Epidermal melanocyte (primary cell): ENCODE results near the gene PTPRD.
"Not testable (repeated sequence)": the region's sequence is repeated elsewhere in the genome, so short reads cannot be mapped to it uniquely, and the experiment has no call there.

Experiments
- DNase-seq: peaks from one replicate; pipeline ENCODE4 v3.0.0; 2011; ENCODE audit warnings: low spot score; ENCODE audit not compliant: insufficient read length

The PTPRD gene

GRCh38 chr9:9186086-9186485 lies 1426.7 kb downstream of the PTPRD start:
- no peak for DNase-seq

GRCh38 chr9:9182431-9182830 lies 1430.4 kb downstream of the PTPRD start:
- DNase-seq, result no peak

- no peak for DNase-seq
Measured at GRCh38 chr9:9177081-9177480, 1435.7 kb downstream of the PTPRD start.

GRCh38 chr9:9174358-9174757 lies 1438.4 kb downstream of the PTPRD start:
- no peak for DNase-seq

GRCh38 chr9:9173264-9173663 lies 1439.5 kb downstream of the PTPRD start:
- no peak for DNase-seq

GRCh38 chr9:9170439-9171134 lies 1442.2 kb downstream of the PTPRD start:
- DNase-seq, result no peak

- no peak for DNase-seq
Measured at GRCh38 chr9:9142001-9142400, 1470.8 kb downstream of the PTPRD start.

GRCh38 chr9:9133526-9133925 lies 1479.3 kb downstream of the PTPRD start:
- DNase-seq, result no peak

GRCh38 chr9:9124616-9125015 lies 1488.2 kb downstream of the PTPRD start:
- no peak for DNase-seq

- DNase-seq, result no peak
Measured at GRCh38 chr9:9122230-9122875, 1490.4 kb downstream of the PTPRD start.

GRCh38 chr9:9117866-9118265 lies 1494.9 kb downstream of the PTPRD start:
- no peak for DNase-seq

GRCh38 chr9:9112001-9112720 lies 1500.6 kb downstream of the PTPRD start:
- no peak for DNase-seq

GRCh38 chr9:9108641-9109040 lies 1504.2 kb downstream of the PTPRD start:
- DNase-seq, result no peak

- no peak for DNase-seq
Measured at GRCh38 chr9:9102295-9102694, 1510.5 kb downstream of the PTPRD start.

GRCh38 chr9:9100070-9100469 lies 1512.7 kb downstream of the PTPRD start:
- no peak for DNase-seq

GRCh38 chr9:9099646-9100045 lies 1513.2 kb downstream of the PTPRD start:
- no peak for DNase-seq

- not testable (repeated sequence) for DNase-seq
Measured at GRCh38 chr9:9097254-9097653, 1515.5 kb downstream of the PTPRD start.

- DNase-seq, result no peak
Measured at GRCh38 chr9:9091387-9091786, 1521.4 kb downstream of the PTPRD start.

- DNase-seq, result no peak
Measured at GRCh38 chr9:9079473-9079872, 1533.3 kb downstream of the PTPRD start.

GRCh38 chr9:9078301-9078700 lies 1534.5 kb downstream of the PTPRD start:
- no peak for DNase-seq

GRCh38 chr9:9061627-9062026 lies 1551.2 kb downstream of the PTPRD start:
- no peak for DNase-seq

- no peak for DNase-seq
Measured at GRCh38 chr9:9054354-9054992, 1558.3 kb downstream of the PTPRD start.
